Neural progenitor cell (in vitro differentiated cells): ENCODE results near the gene PRSS57. TPM values are rescaled to one million over a fixed set of nuclear protein-coding genes. Genes with fewer than 3 reads are reported as not detected.

ENCODE experiments used
- DNase-seq: peaks from one replicate; pipeline ENCODE4 v3.0.0-alpha.2; 2016; ENCODE audit warnings: low spot score
- H2AFZ ChIP-seq: fragments of 200-600 bp; sonication (generic); replicated peaks from 2 replicates; pipeline ENCODE4 v1.6.1; 2016; ENCODE audit warnings: antibody characterized with exemption
- H3F3A ChIP-seq: fragments of 200-600 bp; sonication (generic); 2 replicates; pipeline ENCODE4 v1.6.1; 2016; ENCODE audit warnings: antibody characterized with exemption, low read depth
- H3K27ac ChIP-seq: fragments of 200-600 bp; sonication (generic); 2 replicates; pipeline ENCODE4 v1.5.1; 2016; ENCODE audit warnings: mild to moderate bottlenecking
- H3K27me3 ChIP-seq: fragments of 200-600 bp; sonication (generic); 2 replicates; pipeline ENCODE4 v1.6.1; 2016; ENCODE audit warnings: mild to moderate bottlenecking, moderate library complexity
- H3K36me3 ChIP-seq: fragments of 200-600 bp; sonication (generic); 2 replicates; pipeline ENCODE4 v1.5.1; 2016
- H3K4me1 ChIP-seq: fragments of 200-600 bp; sonication (generic); 2 replicates; pipeline ENCODE4 v1.6.1; 2016; ENCODE audit warnings: mixed run types
- H3K4me2 ChIP-seq: fragments of 200-600 bp; sonication (generic); 2 replicates; pipeline ENCODE4 v1.6.1; 2016
- H3K4me3 ChIP-seq: fragments of 200-600 bp; sonication (generic); 2 replicates; pipeline ENCODE4 v1.5.1; 2016
- H3K79me2 ChIP-seq: fragments of 200-600 bp; sonication (generic); 2 replicates; pipeline ENCODE4 v1.6.1; 2016; ENCODE audit warnings: low read depth
- H3K9ac ChIP-seq: fragments of 200-600 bp; sonication (generic); 2 replicates; pipeline ENCODE4 v1.6.1; 2016
- H3K9me3 ChIP-seq: fragments of 200-600 bp; sonication (generic); 2 replicates; pipeline ENCODE4 v1.5.1; 2016; ENCODE audit warnings: low read depth
- H4K20me1 ChIP-seq: fragments of 200-600 bp; sonication (generic); 2 replicates; pipeline ENCODE4 v1.6.1; 2016; ENCODE audit warnings: low read depth
- H3K27ac Mint-ChIP-seq: 3 replicates; pipeline ENCODE4 v1.8.0; 2021; ENCODE audit warnings: mixed read lengths
- H3K27me3 Mint-ChIP-seq: 2 replicates; pipeline ENCODE4 v1.8.0; 2022; ENCODE audit warnings: low read depth, mild to moderate bottlenecking, inconsistent platforms, moderate library complexity, mixed read lengths; ENCODE audit not compliant: insufficient read depth
- H3K36me3 Mint-ChIP-seq: 3 replicates; pipeline ENCODE4 v1.8.0; 2021; ENCODE audit warnings: mixed read lengths
- H3K4me1 Mint-ChIP-seq: 3 replicates; pipeline ENCODE4 v1.8.0; 2021; ENCODE audit warnings: mixed read lengths
- H3K4me3 Mint-ChIP-seq: 3 replicates; pipeline ENCODE4 v1.8.0; 2021; ENCODE audit warnings: mild to moderate bottlenecking, moderate library complexity, mixed read lengths
- H3K9me3 Mint-ChIP-seq: 3 replicates; pipeline ENCODE4 v1.8.0; 2020; ENCODE audit warnings: mixed read lengths
- CTCF ChIP-seq: fragments of 200-600 bp; sonication (generic); IDR thresholded peaks from 2 replicates; pipeline ENCODE4 v1.5.1; 2017; ENCODE audit warnings: antibody characterized with exemption, mild to moderate bottlenecking
- EZH2 ChIP-seq: fragments of 200-600 bp; sonication (generic); IDR thresholded peaks from 2 replicates; pipeline ENCODE4 v1.6.1; 2017; ENCODE audit warnings: antibody characterized with exemption, mild to moderate bottlenecking, moderate library complexity
- EZH2phosphoT487 ChIP-seq: fragments of 200-600 bp; sonication (generic); IDR thresholded peaks from 2 replicates; pipeline ENCODE4 v1.6.1; 2017; ENCODE audit warnings: antibody characterized with exemption
- total RNA-seq: library from RNA; depleted of rRNA; stranded (reverse); fragments of >200 nt; gene quantifications from 2 replicates; pipeline ENCODE4 v1.2.3, GENCODE V29; 2015; ENCODE audit warnings: low replicate concordance

Gene PRSS57
- total RNA-seq, 1 donor from 2014 or later, result not detected

- Mint-ChIP-seq H3K4me3 (peak overlapping the region; percentile 60), H3K27me3 (peaks cover 19% of the 10 kb centered on the region), H3K27ac (peak overlapping the region; percentile 66), H3K9me3 (peaks cover 5% of the 10 kb centered on the region), H3K36me3 (no peaks in the 10 kb centered on the region), H3K4me1 (peaks cover 3% of the 10 kb centered on the region)
- no peak for DNase-seq
- Histone ChIP-seq H3K4me3 (no peak overlapping the region), H3K27ac (no peak overlapping the region), H3K27me3 (no peaks in the 10 kb centered on the region), H3K9me3 (no peaks in the 10 kb centered on the region), H2AFZ (no peak overlapping the region), H3K9ac (no peak overlapping the region), H3K79me2 (no peaks in the 10 kb centered on the region), H3F3A (no peaks in the 10 kb centered on the region), H3K4me2 (no peak overlapping the region), H3K4me1 (no peaks in the 10 kb centered on the region), H3K36me3 (no peaks in the 10 kb centered on the region), H4K20me1 (no peaks in the 10 kb centered on the region)
- TF ChIP-seq EZH2 (no peak), EZH2phosphoT487 (no peak), CTCF (no peak)
These were observed 7.6 kb downstream of the PRSS57 start for GRCh38 chr19:687569-688166.

GRCh38 chr19:686589-687297 lies 8.5 kb downstream of the PRSS57 start:
- Histone ChIP-seq H3K4me1 (no peaks in the 10 kb centered on the region), H3K9me3 (no peaks in the 10 kb centered on the region), H3K27me3 (no peaks in the 10 kb centered on the region), H3K4me2 (no peak overlapping the region), H3K4me3 (no peak overlapping the region), H3K9ac (no peak overlapping the region), H3F3A (peaks cover 1% of the 10 kb centered on the region), H3K79me2 (no peaks in the 10 kb centered on the region), H2AFZ (no peak overlapping the region), H3K27ac (no peak overlapping the region), H4K20me1 (no peaks in the 10 kb centered on the region), H3K36me3 (no peaks in the 10 kb centered on the region)
- H3K27ac Mint-ChIP-seq, result no peak overlapping the region
- H3K9me3 Mint-ChIP-seq, result peaks cover 5% of the 10 kb centered on the region
- H3K27me3 Mint-ChIP-seq, result peaks cover 18% of the 10 kb centered on the region
- H3K4me1 Mint-ChIP-seq, result peaks cover 3% of the 10 kb centered on the region
- no peak for DNase-seq
- H3K4me3 Mint-ChIP-seq, result peak overlapping the region; percentile 60
- TF ChIP-seq EZH2phosphoT487, result no peak
- no peak for TF ChIP-seq EZH2
- no peak for TF ChIP-seq CTCF
- H3K36me3 Mint-ChIP-seq, result no peaks in the 10 kb centered on the region

- Mint-ChIP-seq H3K36me3 (no peaks in the 10 kb centered on the region), H3K27me3 (peaks cover 17% of the 10 kb centered on the region), H3K27ac (no peak overlapping the region), H3K4me1 (peaks cover 3% of the 10 kb centered on the region), H3K9me3 (peaks cover 5% of the 10 kb centered on the region), H3K4me3 (no peak overlapping the region)
- Histone ChIP-seq H3K79me2 (no peaks in the 10 kb centered on the region), H4K20me1 (no peaks in the 10 kb centered on the region), H2AFZ (no peak overlapping the region), H3K36me3 (no peaks in the 10 kb centered on the region), H3K27ac (no peak overlapping the region), H3K4me3 (no peak overlapping the region), H3K9ac (no peak overlapping the region), H3K4me2 (no peak overlapping the region), H3K4me1 (no peaks in the 10 kb centered on the region), H3F3A (peaks cover 5% of the 10 kb centered on the region), H3K9me3 (no peaks in the 10 kb centered on the region), H3K27me3 (no peaks in the 10 kb centered on the region)
- no peak for TF ChIP-seq EZH2phosphoT487
- TF ChIP-seq CTCF, result no peak
- TF ChIP-seq EZH2, result no peak
- no peak for DNase-seq
These were observed 9.8 kb downstream of the PRSS57 start for GRCh38 chr19:685454-685931.
